ENCODE results near the gene RNPEPL1.
"Not testable (repeated sequence)": the region's sequence is repeated elsewhere in the genome, so short reads cannot be mapped to it uniquely, and the experiment has no call there.

Gene RNPEPL1

GRCh38 chr2:240525802-240526201, 42.5 kb upstream of the RNPEPL1 start:
- Histone ChIP-seq H3K36me3 (ENCODE audit: control insufficient read depth, insufficient read depth, low read length) (no peaks in the 10 kb centered on the region), H3K9me3 (ENCODE audit: control insufficient read depth, insufficient read depth, low read length) (peaks cover 34% of the 10 kb centered on the region), H3K4me1 (ENCODE audit: control insufficient read depth, insufficient read depth, low read length) (no peaks in the 10 kb centered on the region), H3K27ac (ENCODE audit: low read depth, low read length) (no peak overlapping the region), H3K4me3 (ENCODE audit: low read depth, low read length) (no peak overlapping the region), H3K27me3 (ENCODE audit: control insufficient read depth, insufficient read depth, low read length) (peaks cover 1% of the 10 kb centered on the region), H3K9ac (ENCODE audit: low read depth, low read length) (no peak overlapping the region)

- Histone ChIP-seq H3K9ac (ENCODE audit: low read depth, low read length) (no peak overlapping the region), H3K4me1 (ENCODE audit: control insufficient read depth, insufficient read depth, low read length) (no peaks in the 10 kb centered on the region), H3K9me3 (ENCODE audit: control insufficient read depth, insufficient read depth, low read length) (peaks cover 40% of the 10 kb centered on the region), H3K36me3 (ENCODE audit: control insufficient read depth, insufficient read depth, low read length) (no peaks in the 10 kb centered on the region), H3K27me3 (ENCODE audit: control insufficient read depth, insufficient read depth, low read length) (no peaks in the 10 kb centered on the region), H3K4me3 (ENCODE audit: low read depth, low read length) (no peak overlapping the region), H3K27ac (ENCODE audit: low read depth, low read length) (no peak overlapping the region)
Observed at GRCh38 chr2:240526521-240526920, 41.8 kb upstream of the RNPEPL1 start.

GRCh38 chr2:240527153-240527750, 41.0 kb upstream of the RNPEPL1 start:
- Histone ChIP-seq H3K4me3 (ENCODE audit: low read depth, low read length) (no peak overlapping the region), H3K9ac (ENCODE audit: low read depth, low read length) (no peak overlapping the region), H3K9me3 (ENCODE audit: control insufficient read depth, insufficient read depth, low read length) (peaks cover 47% of the 10 kb centered on the region), H3K36me3 (ENCODE audit: control insufficient read depth, insufficient read depth, low read length) (no peaks in the 10 kb centered on the region), H3K27ac (ENCODE audit: low read depth, low read length) (no peak overlapping the region), H3K27me3 (ENCODE audit: control insufficient read depth, insufficient read depth, low read length) (no peaks in the 10 kb centered on the region), H3K4me1 (ENCODE audit: control insufficient read depth, insufficient read depth, low read length) (no peaks in the 10 kb centered on the region)

GRCh38 chr2:240528406-240529040, 39.8 kb upstream of the RNPEPL1 start:
- peaks cover 45% of the 10 kb centered on the region for H3K9me3 ChIP-seq (ENCODE audit: control insufficient read depth, insufficient read depth, low read length)

GRCh38 chr2:240529344-240529999, 38.8 kb upstream of the RNPEPL1 start:
- Histone ChIP-seq H3K9ac (ENCODE audit: low read depth, low read length) (no peak overlapping the region), H3K27me3 (ENCODE audit: control insufficient read depth, insufficient read depth, low read length) (no peaks in the 10 kb centered on the region), H3K27ac (ENCODE audit: low read depth, low read length) (no peak overlapping the region), H3K9me3 (ENCODE audit: control insufficient read depth, insufficient read depth, low read length) (peaks cover 39% of the 10 kb centered on the region), H3K4me3 (ENCODE audit: low read depth, low read length) (no peak overlapping the region), H3K36me3 (ENCODE audit: control insufficient read depth, insufficient read depth, low read length) (no peaks in the 10 kb centered on the region), H3K4me1 (ENCODE audit: control insufficient read depth, insufficient read depth, low read length) (no peaks in the 10 kb centered on the region)

More at GRCh38 chr2:240528406-240529040, 39.8 kb upstream of the RNPEPL1 start:
- Histone ChIP-seq H3K4me3 (ENCODE audit: low read depth, low read length) (no peak overlapping the region), H3K27me3 (ENCODE audit: control insufficient read depth, insufficient read depth, low read length) (no peaks in the 10 kb centered on the region), H3K4me1 (ENCODE audit: control insufficient read depth, insufficient read depth, low read length) (no peaks in the 10 kb centered on the region), H3K27ac (ENCODE audit: low read depth, low read length) (no peak overlapping the region), H3K36me3 (ENCODE audit: control insufficient read depth, insufficient read depth, low read length) (no peaks in the 10 kb centered on the region), H3K9ac (ENCODE audit: low read depth, low read length) (no peak overlapping the region)

- Histone ChIP-seq H3K27ac (ENCODE audit: low read depth, low read length) (no peak overlapping the region), H3K27me3 (ENCODE audit: control insufficient read depth, insufficient read depth, low read length) (no peaks in the 10 kb centered on the region), H3K9ac (ENCODE audit: low read depth, low read length) (no peak overlapping the region), H3K9me3 (ENCODE audit: control insufficient read depth, insufficient read depth, low read length) (peaks cover 34% of the 10 kb centered on the region), H3K36me3 (ENCODE audit: control insufficient read depth, insufficient read depth, low read length) (no peaks in the 10 kb centered on the region), H3K4me3 (ENCODE audit: low read depth, low read length) (no peak overlapping the region), H3K4me1 (ENCODE audit: control insufficient read depth, insufficient read depth, low read length) (no peaks in the 10 kb centered on the region)
Observed at GRCh38 chr2:240530181-240530580, 38.1 kb upstream of the RNPEPL1 start.

- Histone ChIP-seq H3K27ac (ENCODE audit: low read depth, low read length) (no peak overlapping the region), H3K4me1 (ENCODE audit: control insufficient read depth, insufficient read depth, low read length) (no peaks in the 10 kb centered on the region), H3K4me3 (ENCODE audit: low read depth, low read length) (no peak overlapping the region), H3K27me3 (ENCODE audit: control insufficient read depth, insufficient read depth, low read length) (no peaks in the 10 kb centered on the region), H3K9ac (ENCODE audit: low read depth, low read length) (no peak overlapping the region), H3K36me3 (ENCODE audit: control insufficient read depth, insufficient read depth, low read length) (no peaks in the 10 kb centered on the region), H3K9me3 (ENCODE audit: control insufficient read depth, insufficient read depth, low read length) (peaks cover 26% of the 10 kb centered on the region)
Observed at GRCh38 chr2:240531038-240531437, 37.2 kb upstream of the RNPEPL1 start.

- peaks cover 21% of the 10 kb centered on the region for H3K9me3 ChIP-seq (ENCODE audit: control insufficient read depth, insufficient read depth, low read length)
- H3K27ac ChIP-seq (ENCODE audit: low read depth, low read length) = no peak overlapping the region
- H3K9ac ChIP-seq (ENCODE audit: low read depth, low read length) = no peak overlapping the region
- H3K4me3 ChIP-seq (ENCODE audit: low read depth, low read length) = no peak overlapping the region
- H3K27me3 ChIP-seq (ENCODE audit: control insufficient read depth, insufficient read depth, low read length) = no peaks in the 10 kb centered on the region
- H3K36me3 ChIP-seq (ENCODE audit: control insufficient read depth, insufficient read depth, low read length) = no peaks in the 10 kb centered on the region
- H3K4me1 ChIP-seq (ENCODE audit: control insufficient read depth, insufficient read depth, low read length) = no peaks in the 10 kb centered on the region
Observed at GRCh38 chr2:240532031-240532775, 36.1 kb upstream of the RNPEPL1 start.

GRCh38 chr2:240538031-240538780, 30.1 kb upstream of the RNPEPL1 start:
- Histone ChIP-seq H3K9me3 (ENCODE audit: control insufficient read depth, insufficient read depth, low read length) (peaks cover 5% of the 10 kb centered on the region), H3K9ac (ENCODE audit: low read depth, low read length) (no peak overlapping the region), H3K4me3 (ENCODE audit: low read depth, low read length) (no peak overlapping the region), H3K4me1 (ENCODE audit: control insufficient read depth, insufficient read depth, low read length) (no peaks in the 10 kb centered on the region), H3K27ac (ENCODE audit: low read depth, low read length) (no peak overlapping the region), H3K27me3 (ENCODE audit: control insufficient read depth, insufficient read depth, low read length) (no peaks in the 10 kb centered on the region), H3K36me3 (ENCODE audit: control insufficient read depth, insufficient read depth, low read length) (no peaks in the 10 kb centered on the region)

GRCh38 chr2:240539101-240539500, 29.2 kb upstream of the RNPEPL1 start:
- not testable (repeated sequence) for H3K27me3 ChIP-seq (ENCODE audit: control insufficient read depth, insufficient read depth, low read length); H3K4me1 ChIP-seq (ENCODE audit: control insufficient read depth, insufficient read depth, low read length); H3K36me3 ChIP-seq (ENCODE audit: control insufficient read depth, insufficient read depth, low read length); H3K4me3 ChIP-seq (ENCODE audit: low read depth, low read length); H3K9ac ChIP-seq (ENCODE audit: low read depth, low read length); H3K27ac ChIP-seq (ENCODE audit: low read depth, low read length)
- H3K9me3 ChIP-seq (ENCODE audit: control insufficient read depth, insufficient read depth, low read length) = peaks cover 11% of the 10 kb centered on the region

Measured in HUES48 (cell line).